Measurements from ENCODE around the gene ADGB.
"Not testable (repeated sequence)": the region's sequence is repeated elsewhere in the genome, so short reads cannot be mapped to it uniquely, and the experiment has no call there.

Gene ADGB

DNA sequence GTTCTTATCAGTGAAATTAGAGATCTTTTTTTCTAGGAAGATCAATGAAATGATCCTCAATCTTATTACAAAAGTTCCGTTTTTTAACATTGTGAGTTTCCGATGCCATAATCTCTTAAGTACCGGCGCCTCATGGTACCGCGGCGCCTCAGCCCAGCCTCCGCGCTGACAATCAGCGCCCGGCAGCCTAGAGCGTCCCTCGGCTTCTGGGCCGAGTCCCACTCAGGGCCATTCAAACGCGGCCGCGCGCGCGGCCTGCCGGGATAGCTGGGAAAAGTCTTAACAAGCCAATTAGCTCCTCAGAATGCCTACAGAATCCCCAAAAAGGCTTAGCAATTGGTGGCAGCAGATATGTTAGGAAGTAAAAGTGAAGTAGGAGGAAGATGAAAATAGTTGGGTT, 204.8 kb downstream of the ADGB start:
- Histone ChIP-seq H3K9ac (ENCODE audit: low read depth, low read length) (no peak overlapping the region), H3K4me1 (ENCODE audit: insufficient read depth, low read length) (no peaks in the 10 kb centered on the region), H3K9me3 (ENCODE audit: insufficient read depth, low read depth, low read length) (no peaks in the 10 kb centered on the region), H3K27ac (ENCODE audit: low read length) (no peak overlapping the region), H3K4me3 (ENCODE audit: low read length) (no peak overlapping the region), H3K36me3 (ENCODE audit: insufficient read depth, low read depth, low read length) (no peaks in the 10 kb centered on the region), H3K27me3 (ENCODE audit: insufficient read depth, low read length) (no peaks in the 10 kb centered on the region)

DNA sequence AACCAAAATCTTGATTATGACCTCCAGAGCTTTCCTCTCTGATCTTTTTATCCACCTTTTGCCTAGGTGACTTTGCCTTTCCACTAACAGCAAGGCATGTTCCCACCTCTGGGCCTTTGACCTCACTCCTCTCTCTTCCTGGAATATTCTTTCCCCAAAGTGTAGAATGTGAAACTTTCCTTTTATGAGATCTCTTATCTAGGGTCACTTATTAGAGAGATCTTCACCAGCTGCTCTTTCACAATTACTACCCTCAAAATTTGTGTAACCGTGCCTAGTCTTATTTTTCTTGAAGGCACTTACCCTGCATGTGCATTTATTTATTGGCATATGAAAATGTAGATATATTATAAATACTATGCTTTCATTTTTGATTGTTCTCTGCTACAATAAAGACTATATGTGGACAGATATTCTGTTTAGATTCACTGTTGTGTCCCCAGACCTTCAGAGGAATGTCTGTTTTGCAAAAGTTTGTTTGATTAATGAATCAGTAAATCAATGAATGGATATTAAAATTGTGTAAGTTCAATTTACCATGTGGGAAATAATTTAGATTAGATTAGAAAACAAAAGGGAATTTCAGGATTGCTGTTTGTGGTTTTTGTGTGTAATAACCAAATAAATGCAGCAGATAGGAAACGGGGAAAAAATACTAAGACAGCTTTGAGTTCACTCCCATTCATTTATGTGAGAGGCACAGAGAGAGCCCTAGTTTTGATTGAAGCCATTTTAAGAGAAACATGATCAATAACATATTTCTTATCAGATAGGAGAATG, 207.0 kb downstream of the ADGB start:
- Histone ChIP-seq H3K4me1 (ENCODE audit: insufficient read depth, low read length) (no peaks in the 10 kb centered on the region), H3K27ac (ENCODE audit: low read length) (no peak overlapping the region), H3K4me3 (ENCODE audit: low read length) (no peak overlapping the region), H3K36me3 (ENCODE audit: insufficient read depth, low read depth, low read length) (no peaks in the 10 kb centered on the region), H3K9me3 (ENCODE audit: insufficient read depth, low read depth, low read length) (no peaks in the 10 kb centered on the region), H3K9ac (ENCODE audit: low read depth, low read length) (no peak overlapping the region), H3K27me3 (ENCODE audit: insufficient read depth, low read length) (no peaks in the 10 kb centered on the region)

DNA sequence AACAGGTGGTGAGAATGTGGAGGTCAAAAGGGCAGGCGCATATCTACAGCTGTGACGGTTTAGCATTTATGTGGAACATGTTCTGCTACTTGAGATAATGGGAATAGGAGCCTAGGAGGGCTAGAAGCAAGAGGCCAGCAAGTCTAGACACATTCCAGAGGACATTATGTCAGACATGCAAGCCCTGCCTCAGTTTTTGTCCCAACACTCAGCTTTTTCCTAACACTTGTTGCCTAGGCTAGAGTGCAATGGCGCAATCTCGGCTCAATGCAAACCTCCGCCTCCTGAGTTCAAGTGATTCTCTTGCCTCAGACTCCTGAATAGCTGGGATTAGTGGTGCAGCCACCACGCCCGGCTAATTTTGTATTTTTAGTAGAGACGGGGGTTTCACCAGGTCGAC, 210.2 kb downstream of the ADGB start:
- H3K36me3 ChIP-seq (ENCODE audit: insufficient read depth, low read depth, low read length); H3K9me3 ChIP-seq (ENCODE audit: insufficient read depth, low read depth, low read length); H3K4me3 ChIP-seq (ENCODE audit: low read length); H3K4me1 ChIP-seq (ENCODE audit: insufficient read depth, low read length); H3K27ac ChIP-seq (ENCODE audit: low read length); H3K27me3 ChIP-seq (ENCODE audit: insufficient read depth, low read length); H3K9ac ChIP-seq (ENCODE audit: low read depth, low read length): not testable (repeated sequence)

DNA sequence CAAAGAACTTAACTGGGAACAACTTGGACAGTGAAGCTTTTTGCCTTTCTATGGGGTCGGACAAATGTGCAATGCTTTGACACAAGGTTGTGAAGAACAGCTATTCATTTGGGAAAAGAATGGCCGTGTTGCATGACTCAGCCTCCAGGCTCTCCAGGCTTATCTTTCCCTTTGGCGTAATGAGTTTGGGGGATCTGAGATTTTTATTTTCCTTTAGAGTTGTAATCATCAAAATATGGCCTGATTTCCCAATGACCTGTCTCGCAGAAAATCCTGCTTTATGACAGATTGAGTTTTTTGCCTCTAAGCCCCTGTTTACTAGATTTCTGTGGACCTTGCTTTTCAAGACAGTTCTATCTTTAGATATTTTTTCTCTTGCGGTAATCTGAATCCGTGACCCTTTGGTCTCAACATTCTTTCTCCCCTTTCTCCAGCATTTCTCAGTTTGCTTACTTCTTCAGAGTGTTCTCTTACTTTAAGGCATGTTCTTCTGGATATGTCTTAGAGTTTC, 214.1 kb downstream of the ADGB start:
- H3K9ac ChIP-seq (ENCODE audit: low read depth, low read length); H3K27me3 ChIP-seq (ENCODE audit: insufficient read depth, low read length); H3K4me1 ChIP-seq (ENCODE audit: insufficient read depth, low read length); H3K27ac ChIP-seq (ENCODE audit: low read length); H3K36me3 ChIP-seq (ENCODE audit: insufficient read depth, low read depth, low read length); H3K9me3 ChIP-seq (ENCODE audit: insufficient read depth, low read depth, low read length); H3K4me3 ChIP-seq (ENCODE audit: low read length): not testable (repeated sequence)

DNA sequence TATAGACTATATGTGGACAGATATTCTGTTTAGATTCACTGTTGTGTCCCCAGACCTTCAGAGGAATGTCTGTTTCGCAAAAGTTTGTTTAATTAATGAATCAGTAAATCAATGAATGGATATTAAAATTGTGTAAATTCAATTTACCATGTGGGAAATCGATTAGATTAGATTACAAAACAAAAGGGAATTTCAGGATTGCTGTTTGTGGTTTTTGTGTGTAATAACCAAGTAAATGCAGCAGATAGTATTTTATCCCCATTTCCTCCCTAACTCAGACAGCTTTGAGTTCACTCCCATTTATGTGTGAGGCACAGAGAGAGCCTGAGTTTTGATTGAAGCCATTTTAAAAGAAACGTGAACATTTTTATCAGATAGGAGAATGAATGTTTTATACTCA, 214.8 kb downstream of the ADGB start:
- H3K27me3 ChIP-seq (ENCODE audit: insufficient read depth, low read length) = no peaks in the 10 kb centered on the region
- no peak overlapping the region for H3K4me3 ChIP-seq (ENCODE audit: low read length)
- H3K9me3 ChIP-seq (ENCODE audit: insufficient read depth, low read depth, low read length) = no peaks in the 10 kb centered on the region
- H3K36me3 ChIP-seq (ENCODE audit: insufficient read depth, low read depth, low read length) = no peaks in the 10 kb centered on the region
- H3K4me1 ChIP-seq (ENCODE audit: insufficient read depth, low read length) = no peaks in the 10 kb centered on the region
- H3K9ac ChIP-seq (ENCODE audit: low read depth, low read length) = no peak overlapping the region
- H3K27ac ChIP-seq (ENCODE audit: low read length) = no peak overlapping the region

DNA sequence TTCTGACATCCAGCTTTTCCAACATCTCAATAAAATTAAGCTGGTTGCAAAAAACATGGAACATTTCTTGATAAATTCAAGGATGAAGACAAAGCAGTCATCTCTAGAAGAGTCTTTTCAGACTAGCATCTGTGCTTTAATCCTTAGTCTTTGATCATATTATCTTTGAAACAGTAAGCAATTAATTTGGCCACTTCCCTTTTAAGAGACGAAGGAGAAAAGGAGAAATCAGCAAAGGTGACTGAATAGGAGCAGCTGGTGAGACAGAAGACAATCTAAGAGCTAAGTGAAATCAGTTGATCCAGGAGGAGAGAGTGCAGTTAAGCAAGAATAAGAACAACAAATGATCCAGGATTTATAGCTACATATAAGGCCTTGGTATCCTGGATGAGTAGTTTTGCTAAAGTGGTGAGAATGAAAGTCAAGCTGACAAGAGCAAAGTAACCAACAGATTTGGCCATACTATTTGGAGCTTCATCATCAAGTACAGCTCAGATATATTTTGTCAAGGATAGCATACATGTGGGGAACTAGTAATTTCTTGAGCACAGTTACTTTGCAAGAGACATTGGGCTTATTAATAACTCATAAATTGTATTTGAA, 215.5 kb downstream of the ADGB start:
- Histone ChIP-seq H3K27me3 (ENCODE audit: insufficient read depth, low read length) (no peaks in the 10 kb centered on the region), H3K36me3 (ENCODE audit: insufficient read depth, low read depth, low read length) (no peaks in the 10 kb centered on the region), H3K9ac (ENCODE audit: low read depth, low read length) (no peak overlapping the region), H3K27ac (ENCODE audit: low read length) (no peak overlapping the region), H3K4me3 (ENCODE audit: low read length) (no peak overlapping the region), H3K4me1 (ENCODE audit: insufficient read depth, low read length) (no peaks in the 10 kb centered on the region), H3K9me3 (ENCODE audit: insufficient read depth, low read depth, low read length) (no peaks in the 10 kb centered on the region)

DNA sequence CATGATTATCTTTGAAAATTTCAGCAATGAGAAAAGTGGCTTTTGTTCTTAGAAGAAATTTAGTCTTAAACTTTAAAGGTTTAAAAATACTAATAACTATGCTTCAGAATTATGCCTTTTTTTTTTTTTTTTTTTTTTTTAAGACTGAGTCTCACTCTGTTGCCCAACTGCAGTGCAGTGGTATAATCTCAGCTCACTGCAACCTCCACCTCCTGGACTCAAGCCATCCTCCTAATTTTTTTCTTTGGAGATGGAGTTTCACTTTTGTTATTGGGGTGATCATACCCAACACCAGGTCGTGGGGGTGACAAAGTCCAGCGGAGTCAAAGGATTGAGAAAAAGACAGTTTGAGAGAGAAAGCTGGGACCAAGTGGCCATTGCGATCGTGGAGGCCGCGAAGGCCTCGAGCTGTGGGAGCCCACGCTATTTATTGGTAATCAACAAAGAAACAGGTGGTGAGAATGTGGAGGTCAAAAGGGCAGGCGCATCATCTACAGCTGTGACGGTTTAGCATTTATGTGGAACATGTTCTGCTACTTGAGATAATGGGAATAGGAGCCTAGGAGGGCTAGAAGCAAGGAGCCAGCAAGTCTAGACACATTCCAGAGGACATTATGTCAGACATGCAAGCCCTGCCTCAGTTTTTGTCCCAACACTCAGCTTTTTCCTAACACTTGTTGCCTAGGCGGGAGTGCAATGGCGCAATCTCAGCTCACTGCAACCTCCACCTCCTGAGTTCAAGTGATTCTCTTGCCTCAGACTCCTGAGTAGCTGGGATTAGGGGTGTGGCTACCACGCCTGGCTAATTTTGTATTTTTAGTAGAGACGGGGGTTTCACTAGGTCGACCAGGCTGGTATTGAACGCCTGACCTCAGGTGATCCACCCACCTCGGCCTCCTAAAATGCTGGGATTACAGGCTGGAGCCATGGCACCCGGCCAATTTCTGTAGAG, 217.0 kb downstream of the ADGB start:
- not testable (repeated sequence) for H3K9me3 ChIP-seq (ENCODE audit: insufficient read depth, low read depth, low read length); H3K9ac ChIP-seq (ENCODE audit: low read depth, low read length); H3K27me3 ChIP-seq (ENCODE audit: insufficient read depth, low read length); H3K27ac ChIP-seq (ENCODE audit: low read length); H3K36me3 ChIP-seq (ENCODE audit: insufficient read depth, low read depth, low read length); H3K4me3 ChIP-seq (ENCODE audit: low read length); H3K4me1 ChIP-seq (ENCODE audit: insufficient read depth, low read length)

DNA sequence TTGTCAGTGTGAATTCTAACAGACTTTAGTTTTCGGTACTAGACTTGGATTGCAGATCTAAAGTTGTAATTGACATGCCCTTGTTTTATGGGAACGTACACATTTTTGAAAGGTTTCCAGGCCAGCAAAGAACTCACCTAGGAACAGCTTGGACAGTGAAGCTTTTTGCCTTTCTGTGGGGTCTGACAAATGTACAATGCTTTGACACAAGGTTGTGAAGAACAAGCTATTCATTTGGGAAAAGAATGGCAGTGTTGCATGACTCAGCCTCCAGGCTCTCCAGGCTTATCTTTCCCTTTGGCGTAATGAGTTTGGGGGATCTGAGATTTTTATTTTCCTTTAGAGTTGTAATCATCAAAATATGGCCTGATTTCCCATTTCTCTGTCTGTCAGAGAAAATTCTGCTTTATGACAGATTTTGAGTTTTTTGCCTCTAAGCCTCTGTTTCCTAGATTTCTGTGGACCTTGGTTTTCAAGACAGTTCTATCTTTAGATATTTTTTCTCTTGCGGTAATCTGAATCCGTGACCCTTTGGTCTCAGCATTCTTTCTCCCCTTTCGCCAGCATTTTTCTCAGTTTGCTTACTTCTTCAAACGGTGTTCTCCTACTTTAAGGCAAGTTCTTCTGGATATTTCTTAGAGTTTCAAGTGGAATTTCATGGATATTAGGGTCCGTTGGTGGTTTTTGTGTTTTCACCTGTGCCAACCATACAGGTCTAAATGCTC, 221.0 kb downstream of the ADGB start:
- Histone ChIP-seq H3K27me3 (ENCODE audit: insufficient read depth, low read length) (no peaks in the 10 kb centered on the region), H3K36me3 (ENCODE audit: insufficient read depth, low read depth, low read length) (no peaks in the 10 kb centered on the region), H3K9me3 (ENCODE audit: insufficient read depth, low read depth, low read length) (no peaks in the 10 kb centered on the region; the same call in 1 of the 2 replicates), H3K4me1 (ENCODE audit: insufficient read depth, low read length) (no peaks in the 10 kb centered on the region), H3K4me3 (ENCODE audit: low read length) (no peak overlapping the region), H3K27ac (ENCODE audit: low read length) (no peak overlapping the region), H3K9ac (ENCODE audit: low read depth, low read length) (no peak overlapping the region)

DNA sequence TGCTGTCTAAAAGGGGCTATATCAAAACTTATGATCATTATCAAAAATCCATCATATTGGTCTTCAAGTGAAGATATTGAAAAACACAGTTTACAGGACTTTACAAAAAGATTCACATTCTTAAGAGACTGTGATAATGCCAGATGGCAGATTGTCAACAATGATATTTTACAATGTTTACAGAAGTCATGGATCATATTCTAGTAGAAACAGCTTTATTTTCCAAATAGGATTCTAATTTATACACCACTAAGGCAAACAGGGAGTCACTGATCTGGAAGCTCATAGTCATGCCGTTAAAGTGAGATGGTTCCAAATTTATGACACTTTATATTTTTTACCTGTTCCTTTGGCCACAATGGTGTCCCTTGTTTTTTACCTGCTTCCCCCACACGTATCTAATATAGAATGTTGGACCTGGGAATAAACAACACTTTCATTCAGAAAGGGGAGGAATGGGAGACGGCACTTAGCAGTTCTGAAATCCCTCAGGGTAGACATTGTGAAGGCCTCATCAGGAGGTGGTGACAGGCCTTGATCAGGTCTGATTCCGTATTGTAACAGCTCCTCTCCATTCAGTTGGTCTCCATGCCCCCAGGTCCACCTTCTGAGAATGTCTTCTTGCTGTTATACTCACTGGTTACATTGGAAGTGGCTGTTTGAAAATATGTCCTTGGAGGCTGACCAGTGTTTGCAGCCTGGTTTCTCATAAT, 228.6 kb downstream of the ADGB start:
- H3K36me3 ChIP-seq (ENCODE audit: insufficient read depth, low read depth, low read length) = no peaks in the 10 kb centered on the region
- no peaks in the 10 kb centered on the region; the same call in 1 of the 2 replicates for H3K9me3 ChIP-seq (ENCODE audit: insufficient read depth, low read depth, low read length)
- H3K4me1 ChIP-seq (ENCODE audit: insufficient read depth, low read length) = peaks cover 30% of the 10 kb centered on the region; the same call in 1 of the 2 replicates
- no peak overlapping the region for H3K27ac ChIP-seq (ENCODE audit: low read length)
- H3K9ac ChIP-seq (ENCODE audit: low read depth, low read length) = no peak overlapping the region
- no peaks in the 10 kb centered on the region for H3K27me3 ChIP-seq (ENCODE audit: insufficient read depth, low read length)
- H3K4me3 ChIP-seq (ENCODE audit: low read length) = no peak overlapping the region

DNA sequence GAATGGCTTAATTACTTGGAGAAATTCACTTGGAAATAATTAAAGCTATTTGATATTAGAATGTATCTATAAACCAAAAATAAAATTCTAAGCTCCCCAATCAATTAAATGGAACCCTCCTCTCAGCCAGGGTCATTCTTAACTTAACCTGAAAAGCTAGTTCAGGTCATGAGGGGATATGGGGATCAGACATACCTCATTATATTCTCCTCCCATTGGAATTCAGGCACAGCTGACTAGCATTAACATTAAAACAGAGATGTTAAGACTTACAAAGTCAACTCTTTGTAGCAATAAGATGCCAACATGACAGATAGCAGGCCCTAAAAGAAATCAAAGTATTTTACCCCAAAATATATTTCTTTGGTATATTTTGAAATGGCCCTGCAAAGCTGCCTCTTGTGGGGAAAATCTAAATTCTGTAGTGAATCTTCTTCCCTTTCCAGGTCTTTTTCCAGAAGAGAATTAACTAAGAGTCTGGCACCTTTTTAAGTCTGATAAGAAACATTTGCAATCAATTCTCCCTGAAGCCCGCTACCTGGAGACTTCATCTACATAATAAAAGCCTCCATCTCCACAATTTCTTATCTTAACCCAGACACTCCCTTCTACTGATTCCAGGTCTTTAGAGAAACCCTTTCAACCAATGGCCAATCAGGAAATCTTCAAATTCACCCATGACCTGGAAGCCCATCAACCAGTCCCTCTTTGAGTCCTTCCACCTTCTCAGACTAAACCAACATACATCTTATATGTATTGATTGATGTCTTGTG, 231.2 kb downstream of the ADGB start:
- no peak overlapping the region for H3K27ac ChIP-seq (ENCODE audit: low read length)
- peaks cover 35% of the 10 kb centered on the region; the same call in 1 of the 2 replicates for H3K4me1 ChIP-seq (ENCODE audit: insufficient read depth, low read length)
- no peak overlapping the region for H3K9ac ChIP-seq (ENCODE audit: low read depth, low read length)
- H3K27me3 ChIP-seq (ENCODE audit: insufficient read depth, low read length) = no peaks in the 10 kb centered on the region
- H3K9me3 ChIP-seq (ENCODE audit: insufficient read depth, low read depth, low read length) = no peaks in the 10 kb centered on the region
- H3K36me3 ChIP-seq (ENCODE audit: insufficient read depth, low read depth, low read length) = no peaks in the 10 kb centered on the region
- H3K4me3 ChIP-seq (ENCODE audit: low read length) = no peak overlapping the region

Measured in iPS-20b (cell line).